Natural killer cell treated with Interleukin-12 subunit alpha and Interleukin-12 subunit beta and Interleukin-15 and Interleukin-18, amount 100 ng/mL, for 72 hours (primary cell): ENCODE data around the gene DAPK1. TPM values are rescaled to one million over a fixed set of nuclear protein-coding genes. Genes with fewer than 3 reads are reported as not detected.

Experiments
- total RNA-seq, 2 donors: library from RNA; stranded (reverse); gene quantifications; one replicate each; pipeline ENCODE4 v1.2.3, GENCODE V29; 2022

Gene DAPK1
- total RNA-seq, 2 donors from 2014 or later: 8.5 to 31.7 TPM

Other genes starting within 250 kb of the DAPK1 start
- 1 to 10 TPM in 1 of 2 donors, under 1 TPM in 1; 0.45 to 2.4 TPM for gene CTSL, start 228.3 kb downstream of the DAPK1 start, total RNA-seq